A673 (cell line): Measurements from ENCODE around the gene DIP2C. TPM values are rescaled to one million over a fixed set of nuclear protein-coding genes. Genes with fewer than 3 reads are reported as not detected.

ENCODE experiments used
- BruUV-seq: library from RNA; stranded (reverse); fragments of 400-500 nt; replicated peaks from 2 replicates; lab custom pipeline; 2021; lab: Mats Ljungman, UMichigan
- CTCF ChIA-PET: fragments of 300-600 bp; sonication (Branson Sonifier 250); formaldehyde crosslinking; loops from one replicate; lab custom pipeline; 2022; ENCODE audit warnings: antibody characterized with exemption; lab: Charles Lee
- POLR2A ChIA-PET: fragments of 300-600 bp; sonication (Branson Sonifier 250); formaldehyde crosslinking; loops from one replicate; lab custom pipeline; 2022; ENCODE audit warnings: antibody characterized with exemption; ENCODE audit not compliant: low non-redundant PET; lab: Charles Lee
- DNase-seq: peaks from one replicate; pipeline ENCODE4 v3.0.0-alpha.2; 2015; ENCODE audit warnings: low spot score
- H3K27ac ChIP-seq: fragments of 200-600 bp; sonication (generic); 2 replicates; pipeline ENCODE4 v1.5.1; 2016; ENCODE audit warnings: mixed run types, low read depth, mild to moderate bottlenecking, mixed read lengths, antibody characterized with exemption, low read length; ENCODE audit not compliant: poor library complexity, severe bottlenecking
- H3K27me3 ChIP-seq: fragments of 200-600 bp; sonication (generic); replicated peaks from 2 replicates; pipeline ENCODE4 v1.6.1; 2017; ENCODE audit warnings: mixed run types, low read depth, mild to moderate bottlenecking, mixed read lengths, antibody characterized with exemption, low read length; ENCODE audit not compliant: insufficient read depth, poor library complexity
- H3K36me3 ChIP-seq: fragments of 200-600 bp; sonication (generic); 2 replicates; pipeline ENCODE4 v1.6.1; 2016; ENCODE audit warnings: mixed run types, mild to moderate bottlenecking, mixed read lengths, antibody characterized with exemption, low read length; ENCODE audit not compliant: insufficient read depth, poor library complexity, severe bottlenecking
- H3K4me1 ChIP-seq: fragments of 200-600 bp; sonication (generic); 2 replicates; pipeline ENCODE4 v1.6.1; 2017; ENCODE audit warnings: mixed run types, mild to moderate bottlenecking, mixed read lengths, antibody characterized with exemption, low read length; ENCODE audit not compliant: insufficient read depth, poor library complexity, severe bottlenecking
- H3K4me3 ChIP-seq: fragments of 200-600 bp; sonication (generic); 2 replicates; pipeline ENCODE4 v1.5.1; 2016; ENCODE audit warnings: low read depth, mixed run types, mild to moderate bottlenecking, mixed read lengths, low read length; ENCODE audit not compliant: poor library complexity, severe bottlenecking
- H3K9me3 ChIP-seq: fragments of 200-600 bp; sonication (generic); 2 replicates; pipeline ENCODE4 v1.6.1; 2016; ENCODE audit warnings: mixed run types, low read depth, mild to moderate bottlenecking, mixed read lengths, antibody characterized with exemption, low read length; ENCODE audit not compliant: poor library complexity, severe bottlenecking
- EZH2 ChIP-seq: fragments of 200-600 bp; sonication (generic); IDR thresholded peaks from 2 replicates; pipeline ENCODE4 v1.6.1; 2017; ENCODE audit warnings: borderline replicate concordance, low read depth, mild to moderate bottlenecking, mixed read lengths, antibody characterized with exemption, low read length; ENCODE audit not compliant: poor library complexity, severe bottlenecking
- intact Hi-C: fragments of 100-400 bp; cut with micrococcal nuclease; formaldehyde crosslinking; loops from one replicate; pipeline ENCODE4 v1.10.0; 2022; ENCODE audit not compliant: unreplicated experiment
- total RNA-seq: library from RNA; stranded (reverse); gene quantifications from 2 replicates; pipeline ENCODE4 v1.2.3, GENCODE V29; 2021
- TF ChIP-seq, protein P1 (sequence below): fragments of 300-800, 200-600 bp; sonication (generic); conservative IDR thresholded peaks from 2 replicates; pipeline ENCODE4 v1.5.1; 2017; ENCODE audit warnings: low read depth, mild to moderate bottlenecking, antibody characterized with exemption, low read length, moderate library complexity, mixed read lengths

Gene DIP2C
- total RNA-seq, 1 experiment from 2014 or later: 13.2 TPM

DNA sequence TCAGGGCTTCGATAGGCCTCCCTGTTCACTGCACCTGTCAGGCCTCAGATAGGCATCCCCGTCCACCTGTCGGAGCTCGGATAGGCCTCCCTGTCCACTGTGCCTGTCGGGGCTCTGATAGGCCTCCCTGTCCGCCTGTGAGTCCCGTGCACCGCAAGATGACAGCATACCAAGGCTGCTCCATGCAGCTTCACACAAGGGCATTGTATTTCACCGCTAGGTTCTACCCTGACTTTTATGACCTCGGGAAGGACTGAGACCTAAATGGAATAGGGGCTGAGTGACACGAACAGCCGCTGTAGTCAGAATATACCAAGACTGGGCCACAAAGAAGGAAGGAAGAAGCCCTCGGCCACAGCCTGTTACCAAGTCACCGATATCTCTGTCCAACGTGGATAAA is 271.2 kb downstream of the DIP2C start:
- Histone ChIP-seq H3K36me3 (peaks cover 5% of the 10 kb centered on the region), H3K27me3 (no peaks in the 10 kb centered on the region), H3K27ac (no peak overlapping the region), H3K4me3 (no peak overlapping the region), H3K4me1 (no peaks in the 10 kb centered on the region), H3K9me3 (no peaks in the 10 kb centered on the region)
- ChIA-PET POLR2A (no interaction called here), CTCF (no interaction called here)
- intact Hi-C loops: no loop called here
- TF ChIP-seq, protein P1, sequence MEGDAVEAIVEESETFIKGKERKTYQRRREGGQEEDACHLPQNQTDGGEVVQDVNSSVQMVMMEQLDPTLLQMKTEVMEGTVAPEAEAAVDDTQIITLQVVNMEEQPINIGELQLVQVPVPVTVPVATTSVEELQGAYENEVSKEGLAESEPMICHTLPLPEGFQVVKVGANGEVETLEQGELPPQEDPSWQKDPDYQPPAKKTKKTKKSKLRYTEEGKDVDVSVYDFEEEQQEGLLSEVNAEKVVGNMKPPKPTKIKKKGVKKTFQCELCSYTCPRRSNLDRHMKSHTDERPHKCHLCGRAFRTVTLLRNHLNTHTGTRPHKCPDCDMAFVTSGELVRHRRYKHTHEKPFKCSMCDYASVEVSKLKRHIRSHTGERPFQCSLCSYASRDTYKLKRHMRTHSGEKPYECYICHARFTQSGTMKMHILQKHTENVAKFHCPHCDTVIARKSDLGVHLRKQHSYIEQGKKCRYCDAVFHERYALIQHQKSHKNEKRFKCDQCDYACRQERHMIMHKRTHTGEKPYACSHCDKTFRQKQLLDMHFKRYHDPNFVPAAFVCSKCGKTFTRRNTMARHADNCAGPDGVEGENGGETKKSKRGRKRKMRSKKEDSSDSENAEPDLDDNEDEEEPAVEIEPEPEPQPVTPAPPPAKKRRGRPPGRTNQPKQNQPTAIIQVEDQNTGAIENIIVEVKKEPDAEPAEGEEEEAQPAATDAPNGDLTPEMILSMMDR: no peak
- no peak for TF ChIP-seq EZH2
- no TSS peak for BruUV-seq
- DNase-seq: no peak

DNA sequence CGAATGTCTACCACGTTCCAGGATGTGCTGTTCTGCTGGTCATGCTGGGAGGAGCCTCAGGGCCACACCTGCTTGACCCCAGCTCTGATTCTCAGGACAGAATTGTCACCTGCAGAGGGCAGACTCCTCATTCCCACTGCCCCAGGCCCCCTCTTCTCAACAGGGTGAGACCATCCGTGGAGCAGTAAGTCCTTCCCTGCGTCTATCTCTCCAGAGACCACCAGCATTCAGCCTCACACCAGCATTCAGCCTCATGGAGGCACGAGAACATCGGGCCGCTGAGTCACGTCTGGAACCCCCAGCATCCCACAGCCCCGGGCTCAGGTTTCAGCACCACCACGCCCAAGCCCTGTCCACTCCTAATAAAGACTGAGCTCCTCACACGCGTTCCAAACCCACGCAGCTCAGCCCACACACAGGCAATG is 273.4 kb downstream of the DIP2C start:
- Histone ChIP-seq H3K36me3 (peaks cover 5% of the 10 kb centered on the region), H3K4me3 (no peak overlapping the region), H3K27me3 (no peaks in the 10 kb centered on the region), H3K9me3 (no peaks in the 10 kb centered on the region), H3K27ac (no peak overlapping the region), H3K4me1 (no peaks in the 10 kb centered on the region)
- ChIA-PET POLR2A (no interaction called here), CTCF (no interaction called here)
- intact Hi-C loops: no loop called here
- TF ChIP-seq EZH2: no peak
- TF ChIP-seq, protein P1: no peak
- BruUV-seq: no TSS peak
- no peak for DNase-seq

DNA sequence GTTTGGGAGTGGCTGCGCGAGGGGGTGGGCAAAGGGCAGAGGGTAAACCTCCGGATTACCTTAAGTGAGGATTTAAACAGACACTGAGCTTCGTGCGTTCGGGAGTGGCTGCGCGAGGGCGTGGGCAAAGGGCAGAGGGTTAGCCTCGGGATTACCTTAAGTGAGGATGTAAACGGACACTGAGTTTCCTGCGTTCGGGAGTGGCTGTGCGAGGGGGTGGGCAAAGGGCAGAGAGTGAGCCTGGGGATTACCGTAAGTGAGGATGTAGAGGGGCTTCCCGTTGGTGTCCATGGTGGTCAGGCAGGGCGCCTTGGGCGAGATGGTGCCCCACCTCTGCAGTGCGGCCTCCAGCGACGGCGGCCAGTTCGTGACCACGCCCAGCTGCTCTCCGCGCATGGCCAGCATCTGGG is 275.8 kb downstream of the DIP2C start:
- no peaks in the 10 kb centered on the region for H3K27me3 ChIP-seq
- no peaks in the 10 kb centered on the region for H3K9me3 ChIP-seq
- ChIA-PET POLR2A (no interaction called here), CTCF (no interaction called here)
- peaks cover 5% of the 10 kb centered on the region for H3K36me3 ChIP-seq
- DNase-seq: no peak
- H3K4me1 ChIP-seq: no peaks in the 10 kb centered on the region
- no TSS peak for BruUV-seq
- intact Hi-C loops: no loop called here
- no peak for TF ChIP-seq EZH2
- TF ChIP-seq, protein P1: no peak
- no peak overlapping the region for H3K4me3 ChIP-seq
- H3K27ac ChIP-seq: no peak overlapping the region
